HEK293T (cell line): ENCODE data around the gene KCND2.

Source experiments
- CTCF ChIA-PET: fragments of 350-600 bp; formaldehyde crosslinking; extraction: SDS; loops from one replicate; lab custom pipeline; 2021; ENCODE audit warnings: antibody characterized with exemption, inconsistent platforms; lab: Yijun Ruan, JAX
- POLR2A ChIA-PET: fragments of 350-600 bp; formaldehyde crosslinking; extraction: SDS; loops from one replicate; lab custom pipeline; 2020; ENCODE audit warnings: antibody characterized with exemption, inconsistent platforms; lab: Yijun Ruan, JAX
- DNase-seq: peaks from one replicate; pipeline ENCODE4 v3.0.0; 2012; ENCODE audit warnings: mixed read lengths; ENCODE audit errors: extremely low spot score
- ARNT ChIP-seq: fragments of 450-650 bp; IDR thresholded peaks from 2 replicates; pipeline ENCODE4 v1.6.1; 2017; ENCODE audit warnings: mild to moderate bottlenecking
- BHLHE40 ChIP-seq: fragments of 450-650 bp; IDR thresholded peaks from 2 replicates; pipeline ENCODE4 v1.6.1; 2016; ENCODE audit warnings: mild to moderate bottlenecking, moderate library complexity, borderline replicate concordance
- CTBP1 ChIP-seq: fragments of 450-650 bp; IDR thresholded peaks from 2 replicates; pipeline ENCODE4 v1.6.1; 2016; ENCODE audit warnings: borderline replicate concordance
- ELF4 ChIP-seq: fragments of 450-650 bp; IDR thresholded peaks from 2 replicates; pipeline ENCODE4 v1.6.1; 2017; ENCODE audit warnings: antibody characterized with exemption
- FOXA1 ChIP-seq: fragments of 450-650 bp; IDR thresholded peaks from 2 replicates; pipeline ENCODE4 v1.6.1; 2016; ENCODE audit warnings: mild to moderate bottlenecking
- FOXK2 ChIP-seq: fragments of 450-650 bp; IDR thresholded peaks from 2 replicates; pipeline ENCODE4 v1.6.1; 2016; ENCODE audit warnings: mild to moderate bottlenecking
- FOXM1 ChIP-seq: fragments of 450-650 bp; IDR thresholded peaks from 2 replicates; pipeline ENCODE4 v1.6.1; 2017; ENCODE audit warnings: mild to moderate bottlenecking, borderline replicate concordance
- HDGF ChIP-seq: fragments of 450-650 bp; IDR thresholded peaks from 2 replicates; pipeline ENCODE4 v1.6.1; 2017; ENCODE audit warnings: antibody characterized with exemption, borderline replicate concordance
- L3MBTL2 ChIP-seq: fragments of 450-650 bp; conservative IDR thresholded peaks from 2 replicates; pipeline ENCODE4 v1.6.1; 2016; ENCODE audit warnings: mild to moderate bottlenecking
- LEF1 ChIP-seq: fragments of 450-650 bp; IDR thresholded peaks from 2 replicates; pipeline ENCODE4 v1.6.1; 2017; ENCODE audit warnings: mild to moderate bottlenecking, borderline replicate concordance
- NFRKB ChIP-seq: fragments of 450-650 bp; IDR thresholded peaks from 2 replicates; pipeline ENCODE4 v1.6.1; 2016; ENCODE audit warnings: mild to moderate bottlenecking, moderate library complexity
- PKNOX1 ChIP-seq: fragments of 450-650 bp; IDR thresholded peaks from 2 replicates; pipeline ENCODE4 v1.6.1; 2016
- SP1 ChIP-seq: fragments of 450-650 bp; IDR thresholded peaks from 2 replicates; pipeline ENCODE4 v1.6.1; 2017
- SUZ12 ChIP-seq: fragments of 450-650 bp; IDR thresholded peaks from 2 replicates; pipeline ENCODE4 v1.6.1; 2016; ENCODE audit warnings: mild to moderate bottlenecking
- TARDBP ChIP-seq: fragments of 450-650 bp; IDR thresholded peaks from 2 replicates; pipeline ENCODE4 v1.6.1; 2016
- ZNF384 ChIP-seq: fragments of 450-650 bp; IDR thresholded peaks from 2 replicates; pipeline ENCODE4 v1.6.1; 2016

The KCND2 gene

GRCh38 chr7:120398284-120399000 lies 125.5 kb downstream of the KCND2 start:
- CTCF ChIA-PET: no interaction called here
- DNase-seq: no peak
- POLR2A ChIA-PET: no interaction called here
- TF ChIP-seq ELF4 (no peak), TARDBP (no peak), ARNT (no peak), FOXK2 (no peak), CTBP1 (no peak), SUZ12 (no peak), LEF1 (no peak), ZNF384 (no peak), FOXM1 (no peak), HDGF (no peak), FOXA1 (no peak), SP1 (no peak), PKNOX1 (no peak), BHLHE40 (no peak), NFRKB (no peak)

GRCh38 chr7:120400806-120401455 lies 128.0 kb downstream of the KCND2 start:
- CTCF ChIA-PET: no interaction called here
- POLR2A ChIA-PET: no interaction called here
- no peak for DNase-seq
- TF ChIP-seq LEF1 (no peak), HDGF (no peak), ELF4 (no peak), L3MBTL2 (no peak), BHLHE40 (no peak), SUZ12 (no peak), FOXM1 (no peak), CTBP1 (no peak), TARDBP (no peak), ZNF384 (no peak), ARNT (no peak), PKNOX1 (no peak), FOXK2 (no peak), NFRKB (no peak), SP1 (no peak), FOXA1 (no peak)

- TF ChIP-seq FOXA1 (no peak), CTBP1 (no peak), SUZ12 (no peak), ARNT (no peak), ZNF384 (no peak), ELF4 (no peak), TARDBP (no peak), HDGF (no peak), NFRKB (no peak), PKNOX1 (no peak)
- ChIA-PET CTCF (no interaction called here), POLR2A (no interaction called here)
Observed at GRCh38 chr7:120402079-120402767, 129.2 kb downstream of the KCND2 start.

GRCh38 chr7:120402801-120403200 lies 129.8 kb downstream of the KCND2 start:
- ChIA-PET CTCF (no interaction called here), POLR2A (no interaction called here)
- no peak for TF ChIP-seq ZNF384
- TF ChIP-seq FOXA1: no peak
- no peak for TF ChIP-seq LEF1
- TF ChIP-seq NFRKB: no peak
- no peak for TF ChIP-seq SP1
- no peak for TF ChIP-seq BHLHE40
- no peak for TF ChIP-seq TARDBP
- TF ChIP-seq PKNOX1: no peak
- TF ChIP-seq CTBP1: no peak
- no peak for TF ChIP-seq L3MBTL2
- no peak for TF ChIP-seq FOXK2
- no peak for DNase-seq

More at GRCh38 chr7:120402079-120402767, 129.2 kb downstream of the KCND2 start:
- no peak for DNase-seq

GRCh38 chr7:120404042-120404441 lies 131.1 kb downstream of the KCND2 start:
- no peak for DNase-seq
- CTCF ChIA-PET: no interaction called here
- POLR2A ChIA-PET: no interaction called here
- TF ChIP-seq TARDBP (no peak), SUZ12 (no peak), BHLHE40 (no peak), ELF4 (no peak), HDGF (no peak), L3MBTL2 (no peak), FOXM1 (no peak), ZNF384 (no peak), SP1 (no peak), FOXA1 (no peak), ARNT (no peak), FOXK2 (no peak), NFRKB (no peak), CTBP1 (no peak), LEF1 (no peak), PKNOX1 (no peak)
